Embryonic facial prominence (tissue), 1 donor: ENCODE results near the gene TAF1B.

Source experiments
- DNase-seq: peaks from one replicate; pipeline ENCODE4 v3.0.0-alpha.2; 2016; ENCODE audit errors: extremely low spot score

Gene TAF1B

GRCh38 chr2:9843229-9844035 is at the start of gene TAF1B:
Gene TAF1B, plus strand, starts transcription at chr2:9843474. Its CDS starts 68 bp downstream, at chr2:9843542.
- peak; percentile 91 for DNase-seq

GRCh38 chr2:9793918-9794717 is 49.2 kb upstream of the TAF1B start:
- DNase-seq: no peak

- no peak for DNase-seq
These were observed 48.2 kb upstream of the TAF1B start for GRCh38 chr2:9795071-9795470.

- no peak for DNase-seq
These were observed 46.9 kb upstream of the TAF1B start for GRCh38 chr2:9796056-9797010.

- DNase-seq: no peak
These were observed 46.2 kb upstream of the TAF1B start for GRCh38 chr2:9797086-9797485.

GRCh38 chr2:9797681-9798556 is 45.4 kb upstream of the TAF1B start:
- no peak for DNase-seq

- DNase-seq: no peak
These were observed 44.2 kb upstream of the TAF1B start for GRCh38 chr2:9799011-9799596.

- DNase-seq: peak; percentile 42
These were observed 43.3 kb upstream of the TAF1B start for GRCh38 chr2:9799729-9800632.

- DNase-seq: no peak
These were observed 42.7 kb upstream of the TAF1B start for GRCh38 chr2:9800639-9800974.

- no peak for DNase-seq
These were observed 42.1 kb upstream of the TAF1B start for GRCh38 chr2:9800975-9801726.

- DNase-seq: no peak
These were observed 40.7 kb upstream of the TAF1B start for GRCh38 chr2:9802576-9802993.

- DNase-seq: no peak
These were observed 40.1 kb upstream of the TAF1B start for GRCh38 chr2:9803023-9803805.

- DNase-seq: no peak
These were observed 37.6 kb upstream of the TAF1B start for GRCh38 chr2:9805435-9806297.

- no peak for DNase-seq
These were observed 37.0 kb upstream of the TAF1B start for GRCh38 chr2:9806298-9806610.

GRCh38 chr2:9806656-9807055 is 36.6 kb upstream of the TAF1B start:
- DNase-seq: no peak

- DNase-seq: no peak
These were observed 36.2 kb upstream of the TAF1B start for GRCh38 chr2:9807056-9807455.
